HG03066 (cell line): Measurements from ENCODE around the gene JUN.

Source experiments
- ATAC-seq: cut with Tn5 transposase; IDR thresholded peaks from one replicate; pipeline ENCODE4 v1.9.1; 2021; ENCODE audit warnings: low read depth; ENCODE audit not compliant: unreplicated experiment

The JUN gene

GRCh38 chr1:58764294-58764978, 19.4 kb downstream of the JUN start:
- no peak for ATAC-seq

GRCh38 chr1:58763214-58763613, 20.6 kb downstream of the JUN start:
- ATAC-seq = no peak

- ATAC-seq = no peak
These were observed 21.0 kb downstream of the JUN start for GRCh38 chr1:58762806-58763205.

GRCh38 chr1:58755468-58755872, 28.4 kb downstream of the JUN start:
- no peak for ATAC-seq

GRCh38 chr1:58754683-58755467, 29.0 kb downstream of the JUN start:
- ATAC-seq = no peak

- ATAC-seq = no peak
These were observed 29.7 kb downstream of the JUN start for GRCh38 chr1:58754073-58754613.

- no peak for ATAC-seq
These were observed 30.4 kb downstream of the JUN start for GRCh38 chr1:58753431-58753866.

- ATAC-seq = no peak
These were observed 34.2 kb downstream of the JUN start for GRCh38 chr1:58749646-58750045.

- ATAC-seq = no peak
These were observed 35.2 kb downstream of the JUN start for GRCh38 chr1:58748666-58749065.

- ATAC-seq = no peak
These were observed 37.1 kb downstream of the JUN start for GRCh38 chr1:58746757-58747156.

- ATAC-seq = no peak
These were observed 37.7 kb downstream of the JUN start for GRCh38 chr1:58746182-58746581.

- ATAC-seq = no peak
These were observed 38.2 kb downstream of the JUN start for GRCh38 chr1:58745666-58746065.

- no peak for ATAC-seq
These were observed 38.7 kb downstream of the JUN start for GRCh38 chr1:58745117-58745516.

- ATAC-seq = no peak
These were observed 41.9 kb downstream of the JUN start for GRCh38 chr1:58741678-58742553.

GRCh38 chr1:58739856-58740466, 43.9 kb downstream of the JUN start:
- ATAC-seq = no peak

GRCh38 chr1:58738876-58739275, 45.0 kb downstream of the JUN start:
- ATAC-seq = no peak

- ATAC-seq = no peak
These were observed 48.3 kb downstream of the JUN start for GRCh38 chr1:58735586-58735985.

- ATAC-seq = no peak
These were observed 49.2 kb downstream of the JUN start for GRCh38 chr1:58734630-58735029.

- ATAC-seq = no peak
These were observed 51.6 kb downstream of the JUN start for GRCh38 chr1:58732087-58732775.
